ENCODE measurements around the gene RAB39A.

DNA sequence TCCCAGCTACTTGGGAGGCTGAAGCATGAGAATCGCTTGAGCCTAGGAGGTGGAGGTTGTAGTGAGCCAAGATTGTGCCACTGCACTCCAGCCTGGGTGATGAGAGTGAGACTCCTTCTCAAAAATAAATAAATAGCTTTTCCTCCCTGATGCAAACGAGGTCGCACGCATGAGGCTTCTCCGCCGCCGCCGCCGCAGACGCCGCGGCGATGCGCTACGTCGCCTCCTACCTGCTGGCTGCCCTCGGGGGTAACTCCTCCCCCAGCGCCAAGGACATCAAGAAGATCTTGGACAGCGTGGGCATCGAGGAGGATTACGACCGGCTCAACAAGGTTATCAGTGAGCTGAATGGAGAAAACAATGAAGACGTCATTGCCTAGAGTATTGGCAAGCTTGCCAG lies 20.0 kb upstream of the RAB39A start:
- no peak for TF ChIP-seq CTCF (IDR thresholded peaks at IDR 0.05)
- no peak for TF ChIP-seq ZFX (IDR thresholded peaks at IDR 0.05; ENCODE audit: borderline replicate concordance)

All from 22Rv1 (cell line).